HS-5 (cell line): ENCODE measurements around the gene WLS.

Experiments used
- DNase-seq: peaks from one replicate; pipeline ENCODE4 v3.0.0-alpha.2; 2012; ENCODE audit warnings: low read depth

The WLS gene

GRCh38 chr1:68081775-68082283 lies 150.5 kb downstream of the WLS start:
- DNase-seq: no peak

GRCh38 chr1:68078647-68079046 lies 153.7 kb downstream of the WLS start:
- no peak for DNase-seq
